ENCODE results near the gene MAP2K5.

MAP2K5 gene

GRCh38 chr15:67828969-67829646 is 286.6 kb downstream of the MAP2K5 start:
- no peak for DNase-seq

- DNase-seq, result no peak
Measured at GRCh38 chr15:67829647-67830504, 287.4 kb downstream of the MAP2K5 start.

- DNase-seq, result no peak
Measured at GRCh38 chr15:67831363-67831762, 288.9 kb downstream of the MAP2K5 start.

- no peak for DNase-seq
Measured at GRCh38 chr15:67832031-67832551, 289.6 kb downstream of the MAP2K5 start.

GRCh38 chr15:67832897-67833709 is 290.6 kb downstream of the MAP2K5 start:
- DNase-seq, result no peak

- no peak for DNase-seq
Measured at GRCh38 chr15:67833710-67834511, 291.4 kb downstream of the MAP2K5 start.

GRCh38 chr15:67834581-67835296 is 292.2 kb downstream of the MAP2K5 start:
- no peak for DNase-seq

GRCh38 chr15:67835297-67836133 is 293.0 kb downstream of the MAP2K5 start:
- no peak for DNase-seq

- no peak for DNase-seq
Measured at GRCh38 chr15:67836134-67836455, 293.6 kb downstream of the MAP2K5 start.

GRCh38 chr15:67836477-67836876 is 294.0 kb downstream of the MAP2K5 start:
- peak; percentile 53 for DNase-seq

GRCh38 chr15:67836955-67837354 is 294.5 kb downstream of the MAP2K5 start:
- no peak for DNase-seq

- no peak for DNase-seq
Measured at GRCh38 chr15:67838789-67839332, 296.4 kb downstream of the MAP2K5 start.

- DNase-seq, result no peak
Measured at GRCh38 chr15:67839499-67839928, 297.0 kb downstream of the MAP2K5 start.

- DNase-seq, result peak; percentile 97
Measured at GRCh38 chr15:67839929-67840748, 297.6 kb downstream of the MAP2K5 start, which contains the start of gene RNU6-1. RNU6-1 (minus strand) TSS chr15:67840045.

GRCh38 chr15:67840749-67841512 is 298.4 kb downstream of the MAP2K5 start:
- DNase-seq, result no peak

GRCh38 chr15:67841513-67841762 is 298.9 kb downstream of the MAP2K5 start:
- no peak for DNase-seq

GRCh38 chr15:67843092-67843501 is 300.6 kb downstream of the MAP2K5 start:
- DNase-seq, result no peak

GRCh38 chr15:67843571-67844387 is 301.3 kb downstream of the MAP2K5 start:
- no peak for DNase-seq
